ENCODE data around the gene SFXN5. TPM values are rescaled to one million over a fixed set of nuclear protein-coding genes. Genes with fewer than 3 reads are reported as not detected.

SFXN5 gene
- total RNA-seq, 1 experiment from 2014 or later: 6.0 TPM

DNA sequence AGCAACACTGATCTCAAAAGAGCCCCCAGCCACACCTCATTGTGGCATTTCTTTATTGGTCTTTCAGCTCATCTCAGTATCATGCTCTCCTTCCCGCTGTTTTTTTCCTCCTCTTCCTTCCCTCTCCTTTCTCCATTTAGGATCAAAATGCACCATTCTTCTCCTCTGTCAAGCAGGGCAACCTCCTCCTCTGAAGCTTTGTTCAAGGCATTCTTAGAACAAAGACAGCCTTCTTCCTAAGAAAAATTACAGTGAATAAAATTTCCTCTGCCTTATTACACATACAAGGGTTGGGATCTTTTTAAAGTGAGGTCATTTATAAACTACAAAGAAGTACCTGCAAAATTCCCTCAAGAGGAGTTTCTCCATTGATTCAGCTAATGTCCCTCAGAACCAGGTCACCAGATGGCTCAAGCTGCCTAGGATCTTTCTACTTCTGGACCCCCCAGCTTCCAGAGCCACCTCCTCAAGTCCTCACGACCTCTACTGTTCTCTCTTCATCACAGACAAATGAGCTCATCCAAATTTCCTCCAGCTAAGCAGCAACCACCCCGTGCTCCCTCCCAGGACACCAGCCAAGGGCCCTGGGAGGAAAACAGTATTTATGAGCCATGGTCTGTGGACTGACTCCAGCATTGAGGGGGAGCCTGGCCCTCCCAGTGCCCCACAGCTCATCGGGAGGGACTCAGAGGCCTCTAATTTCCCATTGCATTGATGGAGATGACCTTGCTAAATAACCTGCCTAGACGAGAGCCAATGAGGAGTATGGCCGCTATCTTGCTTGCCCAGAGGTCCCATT is 18.0 kb downstream of the SFXN5 start:
- Mint-ChIP-seq H3K4me3 (ENCODE audit: unreplicated experiment) (no peak overlapping the region), H3K36me3 (ENCODE audit: insufficient read depth, unreplicated experiment) (peaks cover 12% of the 10 kb centered on the region), H3K27ac (ENCODE audit: low read depth, unreplicated experiment) (no peak overlapping the region), H3K27me3 (ENCODE audit: insufficient read depth, unreplicated experiment) (no peaks in the 10 kb centered on the region), H3K9me3 (ENCODE audit: unreplicated experiment) (no peaks in the 10 kb centered on the region), H3K4me1 (ENCODE audit: insufficient read depth, unreplicated experiment) (peaks cover 5% of the 10 kb centered on the region)
- intact Hi-C loops (cut with micrococcal nuclease): no loop called here
- ChIA-PET CTCF (interaction anchor here (0.7 to 1.0 kb wide), 2 partner anchors 60 to 111 kb away, joined by 3 to 6 read pairs; no protein-coding TSS in a partner anchor), POLR2A (interaction anchor here (0.7 kb wide), 1 partner anchor 49 kb away, joined by 3 read pairs; no protein-coding TSS in a partner anchor)
- TF ChIP-seq, protein P1, sequence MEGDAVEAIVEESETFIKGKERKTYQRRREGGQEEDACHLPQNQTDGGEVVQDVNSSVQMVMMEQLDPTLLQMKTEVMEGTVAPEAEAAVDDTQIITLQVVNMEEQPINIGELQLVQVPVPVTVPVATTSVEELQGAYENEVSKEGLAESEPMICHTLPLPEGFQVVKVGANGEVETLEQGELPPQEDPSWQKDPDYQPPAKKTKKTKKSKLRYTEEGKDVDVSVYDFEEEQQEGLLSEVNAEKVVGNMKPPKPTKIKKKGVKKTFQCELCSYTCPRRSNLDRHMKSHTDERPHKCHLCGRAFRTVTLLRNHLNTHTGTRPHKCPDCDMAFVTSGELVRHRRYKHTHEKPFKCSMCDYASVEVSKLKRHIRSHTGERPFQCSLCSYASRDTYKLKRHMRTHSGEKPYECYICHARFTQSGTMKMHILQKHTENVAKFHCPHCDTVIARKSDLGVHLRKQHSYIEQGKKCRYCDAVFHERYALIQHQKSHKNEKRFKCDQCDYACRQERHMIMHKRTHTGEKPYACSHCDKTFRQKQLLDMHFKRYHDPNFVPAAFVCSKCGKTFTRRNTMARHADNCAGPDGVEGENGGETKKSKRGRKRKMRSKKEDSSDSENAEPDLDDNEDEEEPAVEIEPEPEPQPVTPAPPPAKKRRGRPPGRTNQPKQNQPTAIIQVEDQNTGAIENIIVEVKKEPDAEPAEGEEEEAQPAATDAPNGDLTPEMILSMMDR (IDR thresholded peaks at IDR 0.05; ENCODE audit: unreplicated experiment): no peak
- no TSS peak for BruUV-seq (replicated peaks)
- DNase-seq (ENCODE audit: unreplicated experiment): no peak

DNA sequence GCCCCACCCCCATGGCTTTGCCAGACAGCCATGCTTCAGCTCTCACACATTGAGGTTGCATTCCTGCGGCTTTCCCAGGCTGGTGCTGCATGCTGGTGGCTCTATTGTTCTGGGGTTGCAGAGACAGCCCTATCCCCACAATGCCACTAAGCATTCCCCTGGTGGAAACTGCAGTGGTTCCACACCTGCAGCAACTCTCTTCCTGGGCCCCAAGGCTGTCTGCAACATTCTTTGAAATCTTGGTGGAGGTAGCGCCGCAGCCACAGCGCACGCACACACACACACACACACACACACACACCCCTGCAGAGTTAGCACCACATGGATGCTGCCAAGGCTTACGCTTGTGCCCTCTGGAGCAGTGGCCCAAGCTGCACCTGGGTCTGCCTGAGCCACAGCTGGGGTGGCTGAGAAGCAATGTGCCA is 21.4 kb downstream of the SFXN5 start:
- H3K27me3 Mint-ChIP-seq (ENCODE audit: insufficient read depth, unreplicated experiment): no peaks in the 10 kb centered on the region
- peaks cover 12% of the 10 kb centered on the region for H3K36me3 Mint-ChIP-seq (ENCODE audit: insufficient read depth, unreplicated experiment)
- H3K4me3 Mint-ChIP-seq (ENCODE audit: unreplicated experiment): no peak overlapping the region
- no peak for DNase-seq (ENCODE audit: unreplicated experiment)
- no TSS peak for BruUV-seq (replicated peaks)
- TF ChIP-seq, protein P1 (IDR thresholded peaks at IDR 0.05; ENCODE audit: unreplicated experiment): no peak
- POLR2A ChIA-PET: no interaction called here
- peaks cover 5% of the 10 kb centered on the region for H3K4me1 Mint-ChIP-seq (ENCODE audit: insufficient read depth, unreplicated experiment)
- no peak overlapping the region for H3K27ac Mint-ChIP-seq (ENCODE audit: low read depth, unreplicated experiment)
- no peaks in the 10 kb centered on the region for H3K9me3 Mint-ChIP-seq (ENCODE audit: unreplicated experiment)
- CTCF ChIA-PET: no interaction called here
- intact Hi-C loops (cut with micrococcal nuclease): no loop called here

GRCh38 chr2:73043929-73044832 is 27.3 kb downstream of the SFXN5 start:
- no peaks in the 10 kb centered on the region for H3K27me3 Mint-ChIP-seq (ENCODE audit: insufficient read depth, unreplicated experiment)

More at GRCh38 chr2:73043929-73044832, 27.3 kb downstream of the SFXN5 start:
- H3K4me1 Mint-ChIP-seq (ENCODE audit: insufficient read depth, unreplicated experiment): no peaks in the 10 kb centered on the region
- H3K27ac Mint-ChIP-seq (ENCODE audit: low read depth, unreplicated experiment): no peak overlapping the region
- TF ChIP-seq, protein P1 (IDR thresholded peaks at IDR 0.05; ENCODE audit: unreplicated experiment): no peak
- DNase-seq (ENCODE audit: unreplicated experiment): no peak
- no peaks in the 10 kb centered on the region for H3K9me3 Mint-ChIP-seq (ENCODE audit: unreplicated experiment)
- H3K4me3 Mint-ChIP-seq (ENCODE audit: unreplicated experiment): no peak overlapping the region
- ChIA-PET CTCF (interaction anchor here (0.6 to 1.2 kb wide), 3 partner anchors 51 to 212 kb away, joined by 3 read pairs; no protein-coding TSS in a partner anchor), POLR2A (interaction anchor here (0.5 kb wide), 1 partner anchor 26 kb away, joined by 3 read pairs; no protein-coding TSS in a partner anchor)
- no TSS peak for BruUV-seq (replicated peaks)
- intact Hi-C loops (cut with micrococcal nuclease): no loop called here
- H3K36me3 Mint-ChIP-seq (ENCODE audit: insufficient read depth, unreplicated experiment): peaks cover 2% of the 10 kb centered on the region

Measured in MCF 10A (cell line).